ENCODE results near the gene REC8.

DNA sequence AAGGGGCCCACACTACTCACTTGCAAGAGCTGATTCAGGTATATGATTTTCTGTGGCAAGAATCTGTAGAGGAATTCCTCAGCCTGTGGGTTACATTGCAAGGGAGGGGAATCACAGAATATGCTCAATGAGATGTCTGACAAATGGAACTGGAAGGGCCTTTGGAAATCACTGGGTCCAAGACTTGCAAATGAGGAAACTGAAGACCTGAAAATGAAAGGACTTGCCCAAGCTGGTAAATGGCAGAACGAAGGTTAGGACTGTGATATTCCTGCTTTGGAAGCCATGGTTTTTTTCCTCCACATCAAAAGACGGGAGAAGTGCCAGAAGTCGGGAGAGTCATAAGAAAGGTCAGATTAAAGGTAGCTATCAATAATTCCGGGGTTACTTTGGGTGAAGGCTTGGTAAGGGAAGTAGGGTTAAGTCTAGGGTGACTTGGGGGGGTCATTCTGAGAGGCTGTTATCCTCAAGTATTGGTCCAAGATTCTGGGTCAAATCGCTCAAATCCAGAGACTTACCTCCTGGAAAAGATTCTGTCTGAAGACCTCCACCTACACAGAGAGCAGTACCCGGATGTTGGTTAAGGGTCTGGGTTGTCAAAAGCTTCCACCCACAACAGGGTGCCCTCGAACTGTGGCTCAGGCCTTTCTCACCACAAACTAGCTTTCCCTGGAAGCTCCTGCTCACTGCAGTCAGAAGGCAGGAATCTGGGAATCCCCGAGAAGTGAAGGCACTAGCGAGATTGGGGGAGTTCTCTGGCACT lies 26.0 kb upstream of the REC8 start:
- TF ChIP-seq CTCF (IDR thresholded peaks at IDR 0.05 in 2 of 3, conservative IDR thresholded peaks at IDR 0.05 in 1 of 3; ENCODE audit: control insufficient read depth in 2 of 3, extremely low read depth in 1 of 3, insufficient read depth in 1 of 3, low read depth in 3 of 3, low read length in 3 of 3) (no peak), YY1 (IDR thresholded peaks at IDR 0.05; ENCODE audit: low read depth, low read length) (no peak)
